IPS DF 6.9 (cell line): ENCODE results near the gene CHRM2.

ENCODE experiments used
- DNase-seq: peaks from one replicate; pipeline ENCODE4 v3.0.0-alpha.2; 2013; ENCODE audit warnings: low read depth, low spot score
- H3K27ac ChIP-seq: one replicate; pipeline ENCODE4 v1.5.1; 2013; ENCODE audit warnings: low read length, control low read depth
- H3K27me3 ChIP-seq: 2 replicates; pipeline ENCODE4 v1.6.1; 2013; ENCODE audit warnings: mild to moderate bottlenecking, low read length; ENCODE audit not compliant: control insufficient read depth, insufficient read depth
- H3K36me3 ChIP-seq: 2 replicates; pipeline ENCODE4 v1.6.1; 2013; ENCODE audit warnings: low read length; ENCODE audit not compliant: control insufficient read depth, insufficient read depth
- H3K4me1 ChIP-seq: 2 replicates; pipeline ENCODE4 v1.6.1; 2013; ENCODE audit warnings: low read length; ENCODE audit not compliant: control insufficient read depth, insufficient read depth
- H3K4me3 ChIP-seq: 2 replicates; pipeline ENCODE4 v1.5.1; 2013; ENCODE audit warnings: mild to moderate bottlenecking, low read length
- H3K9me3 ChIP-seq: 2 replicates; pipeline ENCODE4 v1.6.1; 2013; ENCODE audit warnings: low read length, inconsistent platforms; ENCODE audit not compliant: control insufficient read depth, insufficient read depth
- WGBS: extraction: QIAGEN DNeasy Blood & Tissue Kit; methylation state at CpG from one replicate; pipeline ENCODE4 v1.1.7; 2013; ENCODE audit warnings: mixed read lengths, missing lambda C conversion rate; ENCODE audit not compliant: insufficient read length, insufficient coverage; 5-methylcytosine and 5-hydroxymethylcytosine counted together

CHRM2 gene

DNA sequence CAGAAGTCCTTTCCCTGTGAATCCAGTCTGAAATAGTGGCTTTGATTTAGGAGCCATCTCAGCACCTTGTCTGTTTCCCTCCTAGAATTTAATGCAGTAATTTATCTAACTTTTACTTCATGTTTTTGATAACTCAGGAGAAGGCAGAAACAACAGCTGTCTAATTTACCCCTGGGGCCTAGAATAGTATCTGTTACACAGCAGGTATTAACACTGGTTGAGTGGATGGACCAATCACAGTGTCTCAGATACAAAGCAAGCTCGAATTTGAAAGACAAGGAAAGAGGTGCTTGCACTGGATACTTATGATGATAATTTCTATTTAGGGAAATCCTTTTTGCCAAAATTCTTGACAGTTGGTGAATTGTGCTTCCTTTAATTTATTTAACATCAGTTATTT is 23.4 kb downstream of the CHRM2 start:
- peaks cover 1% of the 10 kb centered on the region; the same call in 1 of the 2 replicates for H3K4me1 ChIP-seq
- no peak overlapping the region for H3K27ac ChIP-seq
- H3K27me3 ChIP-seq = no peaks in the 10 kb centered on the region
- no peak for DNase-seq
- no peaks in the 10 kb centered on the region for H3K36me3 ChIP-seq
- WGBS = no CpG with 5 or more reads among the region's 1 CpG
- no peaks in the 10 kb centered on the region for H3K9me3 ChIP-seq
- H3K4me3 ChIP-seq = no peak overlapping the region

DNA sequence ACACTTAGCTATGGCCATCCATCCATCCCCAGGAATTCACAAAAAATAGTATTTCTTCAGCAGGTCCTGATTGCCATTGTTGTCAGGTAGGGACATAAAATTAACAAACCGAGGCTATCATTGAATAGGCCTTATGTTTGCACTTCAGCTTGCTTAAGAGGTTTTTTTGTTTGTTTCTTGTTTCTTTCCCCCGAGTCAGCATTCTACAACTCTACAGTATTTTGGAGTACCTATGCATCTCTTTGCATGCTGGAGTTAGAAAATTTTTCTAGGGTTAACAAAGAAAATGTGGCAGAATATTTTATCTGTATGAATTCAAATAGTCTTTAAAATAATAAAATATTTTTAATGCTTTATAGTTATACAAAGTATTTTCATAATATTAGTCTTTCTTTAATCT is 26.3 kb downstream of the CHRM2 start:
- H3K9me3 ChIP-seq = no peaks in the 10 kb centered on the region
- no peaks in the 10 kb centered on the region for H3K27me3 ChIP-seq
- H3K4me1 ChIP-seq = peaks cover 1% of the 10 kb centered on the region; the same call in 1 of the 2 replicates
- no peak overlapping the region for H3K4me3 ChIP-seq
- H3K36me3 ChIP-seq = no peaks in the 10 kb centered on the region
- WGBS = no CpG with 5 or more reads among the region's 2 CpGs
- no peak for DNase-seq
- H3K27ac ChIP-seq = no peak overlapping the region

DNA sequence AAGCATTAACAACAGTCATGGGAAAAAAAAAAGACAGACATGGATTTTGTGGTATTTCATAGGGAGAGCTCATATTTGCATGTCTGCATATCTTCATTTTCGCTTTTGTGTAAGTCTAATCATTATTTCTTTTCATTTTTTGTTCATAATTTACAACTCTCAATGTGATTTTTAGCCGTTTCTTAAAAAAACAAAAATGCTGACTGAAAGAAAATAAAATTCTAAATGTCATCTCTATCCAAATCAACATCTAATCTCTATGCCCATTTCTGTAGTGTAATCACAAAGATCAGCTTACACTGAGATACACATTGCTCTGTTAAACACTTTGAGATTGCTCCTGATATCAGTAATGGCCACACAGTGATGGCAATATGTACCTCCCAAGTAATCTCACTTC is 29.2 kb downstream of the CHRM2 start:
- Histone ChIP-seq H3K27ac (no peak overlapping the region), H3K36me3 (no peaks in the 10 kb centered on the region), H3K9me3 (no peaks in the 10 kb centered on the region), H3K4me1 (no peaks in the 10 kb centered on the region; the same call in 1 of the 2 replicates), H3K4me3 (no peak overlapping the region), H3K27me3 (no peaks in the 10 kb centered on the region)
- DNase-seq = no peak
- no CpG with 5 or more reads among the region's 2 CpGs for WGBS

DNA sequence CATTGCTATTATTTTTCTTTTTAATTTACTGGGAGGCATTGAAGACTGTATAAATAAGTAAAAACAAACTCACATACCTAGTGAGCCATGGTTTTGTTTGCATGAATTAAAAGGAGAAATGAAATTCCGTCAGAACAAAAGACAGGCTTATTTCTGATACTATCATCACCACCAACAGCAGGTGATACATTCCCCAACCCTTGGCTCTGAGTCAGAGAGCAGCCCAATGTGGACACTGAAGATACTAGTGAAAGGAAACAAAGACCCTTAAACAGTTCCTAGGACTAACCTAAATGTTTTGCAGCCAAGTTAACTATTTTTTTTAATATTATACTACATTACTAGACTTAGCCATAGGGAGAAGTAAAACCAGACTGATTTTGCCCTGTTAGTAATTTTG is 31.6 kb downstream of the CHRM2 start:
- Histone ChIP-seq H3K27ac (no peak overlapping the region), H3K27me3 (no peaks in the 10 kb centered on the region), H3K4me3 (no peak overlapping the region), H3K36me3 (no peaks in the 10 kb centered on the region), H3K4me1 (no peaks in the 10 kb centered on the region; the same call in 1 of the 2 replicates), H3K9me3 (no peaks in the 10 kb centered on the region)
- DNase-seq = no peak
- no CpG with 5 or more reads among the region's 1 CpG for WGBS

DNA sequence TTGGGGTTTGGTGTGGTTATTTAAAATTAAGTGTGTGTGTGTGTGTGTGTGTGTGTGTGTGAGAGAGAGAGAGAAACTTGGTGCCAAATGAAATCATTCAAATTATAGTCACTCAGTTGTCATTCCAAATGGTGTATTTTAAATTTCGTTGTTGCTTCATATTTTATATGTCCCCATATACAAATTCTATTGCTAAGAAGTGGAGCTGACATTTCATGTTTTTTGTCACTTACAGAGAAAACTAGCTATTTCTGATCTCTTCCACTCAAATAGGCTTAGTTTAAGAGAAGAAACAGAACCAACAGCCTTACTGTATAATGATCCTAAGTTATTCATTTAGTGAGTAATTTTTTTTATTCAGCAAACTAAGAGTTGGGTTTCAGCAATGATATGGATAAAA is 42.3 kb downstream of the CHRM2 start:
- DNase-seq = no peak
- no peak overlapping the region for H3K4me3 ChIP-seq
- H3K4me1 ChIP-seq = no peaks in the 10 kb centered on the region
- H3K36me3 ChIP-seq = no peaks in the 10 kb centered on the region
- H3K9me3 ChIP-seq = no peaks in the 10 kb centered on the region
- WGBS = no CpG with 5 or more reads among the region's 1 CpG
- H3K27ac ChIP-seq = no peak overlapping the region
- H3K27me3 ChIP-seq = no peaks in the 10 kb centered on the region

DNA sequence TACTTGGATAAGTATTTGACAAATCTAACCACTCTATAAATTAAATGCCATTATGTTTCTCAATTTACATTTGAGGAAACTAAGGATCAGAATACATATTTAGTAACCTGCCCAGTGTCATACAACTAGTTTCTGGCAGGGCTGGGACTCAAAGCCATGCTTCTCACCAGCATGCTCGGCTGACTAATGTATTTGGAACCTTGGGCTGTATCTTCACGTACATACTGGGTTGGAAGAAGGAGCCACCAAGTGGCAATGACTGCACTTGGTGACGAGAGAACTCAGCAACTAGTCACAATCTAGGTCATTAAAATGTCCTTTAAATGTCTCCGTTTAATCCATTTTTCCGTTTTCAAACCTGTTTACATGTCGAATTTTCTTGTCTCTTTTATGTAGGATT is 42.9 kb downstream of the CHRM2 start:
- no peak overlapping the region for H3K27ac ChIP-seq
- H3K4me3 ChIP-seq = no peak overlapping the region
- DNase-seq = no peak
- WGBS = no CpG with 5 or more reads among the region's 6 CpGs
- no peaks in the 10 kb centered on the region for H3K4me1 ChIP-seq
- H3K9me3 ChIP-seq = no peaks in the 10 kb centered on the region
- no peaks in the 10 kb centered on the region for H3K36me3 ChIP-seq
- H3K27me3 ChIP-seq = no peaks in the 10 kb centered on the region

DNA sequence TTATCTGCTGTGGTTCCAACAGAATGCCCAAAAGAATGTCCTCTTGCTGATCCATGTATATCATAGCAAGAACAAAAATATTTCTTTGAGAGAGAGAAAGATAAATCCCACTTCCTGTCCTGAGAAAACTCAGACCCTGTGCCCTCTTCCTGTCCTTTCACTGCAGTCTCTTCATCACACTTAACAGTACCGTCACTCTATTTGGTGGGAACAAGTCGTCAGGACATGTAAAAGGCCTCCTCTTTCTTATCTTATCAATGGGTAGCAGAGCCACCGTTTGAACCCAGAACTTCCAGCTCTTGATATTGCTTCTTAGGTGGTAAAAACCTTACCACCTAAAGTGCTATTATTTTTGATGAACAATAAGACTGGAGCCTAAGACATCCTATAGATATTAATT is 43.9 kb downstream of the CHRM2 start:
- no CpG with 5 or more reads among the region's 3 CpGs for WGBS
- Histone ChIP-seq H3K4me3 (no peak overlapping the region), H3K27me3 (no peaks in the 10 kb centered on the region), H3K27ac (no peak overlapping the region), H3K4me1 (no peaks in the 10 kb centered on the region), H3K9me3 (no peaks in the 10 kb centered on the region), H3K36me3 (no peaks in the 10 kb centered on the region)
- no peak for DNase-seq

DNA sequence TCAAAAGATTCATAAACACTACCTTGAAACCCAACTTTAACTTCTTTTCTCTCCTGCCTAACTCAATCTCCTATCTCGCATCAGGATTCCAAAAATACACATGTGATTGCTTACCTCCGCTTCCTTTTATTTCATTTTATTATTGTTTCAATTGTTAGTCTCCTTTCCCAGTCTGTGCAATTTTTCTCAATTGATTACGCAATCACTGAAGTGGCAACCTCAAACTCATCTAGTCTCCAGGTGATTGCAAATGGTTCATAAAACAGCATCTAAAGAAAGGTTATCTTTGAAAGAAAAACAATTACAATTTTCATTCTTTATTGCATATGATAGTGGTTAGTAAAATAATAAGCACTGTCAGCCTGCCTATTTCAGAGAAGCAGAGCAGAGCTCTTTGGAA is 45.6 kb downstream of the CHRM2 start:
- no CpG with 5 or more reads among the region's 3 CpGs for whole genome bisulfite sequencing
- no peak for DNase-seq
- Histone ChIP-seq H3K36me3 (no peaks in the 10 kb centered on the region), H3K4me1 (no peaks in the 10 kb centered on the region), H3K27ac (no peak overlapping the region), H3K4me3 (no peak overlapping the region), H3K27me3 (no peaks in the 10 kb centered on the region), H3K9me3 (no peaks in the 10 kb centered on the region)

DNA sequence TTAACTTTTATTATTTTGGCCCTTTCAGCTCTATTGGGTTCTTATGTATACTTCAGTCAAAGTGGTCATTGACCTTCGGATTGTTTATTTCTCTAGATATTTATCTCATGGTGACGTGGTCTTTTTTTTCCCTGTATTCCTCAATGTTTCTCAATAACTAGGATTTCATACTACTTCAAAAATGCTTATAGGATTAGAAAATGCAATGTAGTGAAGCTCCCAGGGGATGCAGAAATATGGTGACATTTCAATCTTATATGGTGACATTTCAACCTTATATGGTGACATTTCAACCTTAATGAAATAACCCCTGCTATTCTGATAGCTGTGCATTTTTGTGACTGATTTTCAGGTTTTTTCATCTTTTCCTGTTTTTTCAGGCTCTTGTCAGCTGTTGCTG is 51.4 kb downstream of the CHRM2 start:
- no peak overlapping the region for H3K27ac ChIP-seq
- H3K4me3 ChIP-seq = no peak overlapping the region
- WGBS = no CpG with 5 or more reads among the region's 2 CpGs
- no peak for DNase-seq
- H3K4me1 ChIP-seq = no peaks in the 10 kb centered on the region
- no peaks in the 10 kb centered on the region for H3K27me3 ChIP-seq
- H3K36me3 ChIP-seq = no peaks in the 10 kb centered on the region
- no peaks in the 10 kb centered on the region for H3K9me3 ChIP-seq

DNA sequence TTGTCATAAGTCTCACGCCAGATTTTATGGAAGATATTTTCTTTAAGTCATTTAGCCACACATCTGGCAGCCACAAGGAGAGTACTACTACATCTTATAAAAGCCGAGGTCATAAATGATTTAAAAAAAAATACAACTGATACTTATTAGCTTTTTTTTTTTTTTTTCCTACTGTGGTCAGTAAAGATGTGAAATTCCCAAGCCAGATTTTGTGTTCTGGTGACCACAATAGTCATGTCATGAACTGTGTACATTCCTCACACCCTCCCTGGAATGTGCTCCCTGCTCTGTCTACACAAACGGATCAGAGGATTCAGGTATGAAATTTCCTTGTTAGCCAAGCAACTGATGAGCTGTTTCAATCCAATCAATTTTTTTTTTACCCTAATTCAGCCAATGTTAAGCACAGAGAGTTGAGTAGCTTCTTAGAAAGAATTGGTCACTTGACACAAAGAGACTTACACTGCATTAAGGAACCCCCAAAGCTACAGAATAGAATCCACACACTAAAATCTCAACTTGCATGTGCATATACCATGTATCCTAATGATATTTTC is 54.7 kb downstream of the CHRM2 start:
- no peak for DNase-seq

DNA sequence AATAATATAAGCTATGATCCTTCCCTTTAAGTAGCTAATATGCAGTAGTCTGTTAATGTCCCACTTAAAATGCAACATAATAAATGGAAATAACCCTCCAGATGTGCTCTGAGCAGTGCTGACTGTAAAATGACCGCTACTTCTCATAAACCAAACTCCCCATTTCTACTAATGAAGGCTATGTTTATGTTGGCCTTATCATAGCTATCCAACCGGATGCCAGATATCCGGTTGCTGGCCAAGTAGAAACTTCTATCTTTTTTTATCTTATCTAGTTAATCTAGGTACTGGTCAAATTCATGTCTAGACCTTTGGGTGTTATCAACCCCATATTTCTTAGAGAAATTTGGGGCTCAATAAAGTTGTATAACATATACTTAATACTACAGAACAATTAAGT is 56.6 kb downstream of the CHRM2 start:
- Histone ChIP-seq H3K9me3 (no peaks in the 10 kb centered on the region), H3K36me3 (no peaks in the 10 kb centered on the region), H3K27ac (no peak overlapping the region), H3K4me3 (no peak overlapping the region), H3K27me3 (no peaks in the 10 kb centered on the region), H3K4me1 (no peaks in the 10 kb centered on the region)
- no CpG with 5 or more reads among the region's 3 CpGs for WGBS
- DNase-seq = no peak

More for the DNA sequence above, 54.7 kb downstream of the CHRM2 start:
- WGBS = no CpG with 5 or more reads among the region's 3 CpGs
- Histone ChIP-seq H3K9me3 (no peaks in the 10 kb centered on the region), H3K27me3 (no peaks in the 10 kb centered on the region), H3K27ac (no peak overlapping the region), H3K36me3 (no peaks in the 10 kb centered on the region), H3K4me1 (no peaks in the 10 kb centered on the region), H3K4me3 (no peak overlapping the region)
